Stimulated activated CD8-positive, alpha-beta memory T cell treated with anti-CD3 and anti-CD28 coated beads, Interleukin-12 subunit alpha, Interleukin-12 subunit beta, amount 100 ng/mL, for 24 hours (primary cell): ENCODE measurements around the gene CSDE1.

Experiments
- DNase-seq: peaks from one replicate; pipeline ENCODE4 v3.0.0-alpha.2; 2020; ENCODE audit errors: extremely low read depth

Gene CSDE1

DNA sequence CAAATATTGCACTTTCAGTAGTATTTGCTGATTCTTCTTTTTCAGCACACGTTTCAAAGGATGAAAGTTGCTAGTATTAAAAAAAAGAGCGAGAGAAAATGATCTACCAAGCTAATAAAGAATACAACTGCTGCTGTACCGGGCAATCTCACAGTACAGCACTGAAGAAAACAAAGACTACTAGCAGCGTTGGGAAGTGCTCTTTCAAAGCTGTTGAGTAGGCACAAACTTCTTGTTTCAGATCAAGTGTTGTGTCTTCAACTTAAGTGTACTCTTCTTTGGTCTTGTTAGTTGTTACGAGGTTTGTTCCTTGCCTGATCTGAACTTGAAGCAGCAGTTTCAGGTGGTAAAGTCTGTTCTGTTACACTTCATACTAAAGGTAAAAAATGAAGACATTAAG lies 7.9 kb downstream of the CSDE1 start:
- DNase-seq: no peak

DNA sequence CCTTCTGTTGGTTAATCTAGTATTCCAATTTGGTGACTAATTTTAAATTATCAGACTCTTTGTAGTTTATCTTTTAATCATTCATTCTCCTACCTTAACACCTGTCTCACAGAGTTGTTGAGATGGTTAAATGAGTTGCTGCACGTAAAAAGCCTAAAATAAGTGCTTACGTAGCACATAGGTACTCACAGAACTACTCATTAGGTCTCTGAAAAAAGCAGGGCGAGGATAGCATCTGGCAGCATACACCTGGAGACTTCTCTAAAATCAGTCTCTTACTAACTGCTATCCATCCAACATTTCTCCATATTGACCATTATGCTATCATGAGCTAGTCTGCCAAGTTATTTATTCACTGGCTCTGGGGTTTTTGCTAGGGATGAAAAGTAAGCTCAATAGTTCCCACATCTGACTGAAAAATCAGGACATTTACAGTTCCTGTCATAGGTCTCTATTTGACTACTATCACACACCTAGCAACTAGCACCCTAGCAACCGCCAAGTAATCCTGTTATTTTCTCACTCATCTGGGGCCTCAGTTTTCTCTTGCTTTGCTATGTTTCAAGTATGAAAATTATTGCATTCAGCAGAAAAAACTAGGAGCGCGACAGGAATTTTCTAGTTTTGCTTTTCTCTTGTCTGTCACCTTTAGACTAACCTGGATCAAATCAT lies 11.2 kb downstream of the CSDE1 start:
- DNase-seq: no peak

DNA sequence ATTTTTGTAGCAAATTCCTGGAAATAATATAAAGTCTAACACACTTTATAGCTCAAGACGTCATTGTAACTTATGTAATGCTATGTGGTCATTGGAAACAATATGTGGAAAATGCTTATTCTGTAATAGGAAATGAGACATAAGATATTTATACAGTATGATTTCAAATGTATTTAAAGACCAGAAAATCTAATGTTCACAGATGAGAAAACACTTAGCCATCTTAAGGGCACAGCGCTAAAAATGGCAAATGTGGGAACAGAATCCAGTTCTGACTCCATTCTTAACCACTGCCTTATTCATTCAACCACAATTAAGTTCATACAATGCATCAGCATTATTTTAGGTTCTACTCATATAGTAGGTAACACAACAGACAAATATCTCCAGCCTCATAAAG lies 12.5 kb downstream of the CSDE1 start:
- DNase-seq: no peak

DNA sequence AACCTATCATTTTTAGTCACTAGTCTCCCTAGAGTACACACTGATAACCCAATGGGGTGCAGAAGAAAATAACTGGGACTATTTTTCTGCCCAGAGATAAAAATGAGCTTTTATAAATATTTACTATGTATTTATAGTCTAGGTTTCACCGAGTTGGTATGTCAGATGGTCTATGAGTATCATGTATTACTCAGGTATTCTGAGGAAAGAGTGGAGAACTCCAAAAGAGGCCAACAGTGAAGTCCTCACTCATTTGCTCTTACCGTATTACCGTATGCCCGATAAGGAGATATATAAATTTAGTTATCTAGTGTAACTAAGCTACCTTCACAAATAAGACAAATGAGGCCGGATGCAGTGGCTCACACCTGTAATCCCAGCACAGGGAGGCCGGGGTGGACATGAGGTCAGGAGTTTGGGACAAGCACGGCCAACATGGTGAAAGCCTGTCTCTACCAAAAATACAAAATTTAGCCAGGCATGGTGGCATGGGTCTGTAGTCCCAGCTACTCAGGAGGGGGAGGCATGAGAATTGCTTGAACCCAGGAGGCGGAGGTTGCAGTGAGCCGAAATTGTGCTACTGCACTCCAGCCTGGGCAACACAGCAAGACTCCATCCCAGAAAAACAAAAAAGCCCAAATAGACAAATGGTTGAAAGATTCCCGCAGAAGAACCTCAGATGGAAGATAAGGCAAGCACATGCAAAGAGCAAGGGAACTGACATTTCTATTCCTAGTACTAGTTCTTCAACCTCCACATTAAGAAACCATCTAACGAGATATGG lies 15.6 kb downstream of the CSDE1 start:
- no peak for DNase-seq

GRCh38 chr1:114740331-114740730 lies 17.5 kb downstream of the CSDE1 start:
- DNase-seq: no peak

- no peak for DNase-seq
Measured at GRCh38 chr1:114737314-114737849, 20.4 kb downstream of the CSDE1 start.

GRCh38 chr1:114735479-114735878 lies 22.3 kb downstream of the CSDE1 start:
- no peak for DNase-seq

DNA sequence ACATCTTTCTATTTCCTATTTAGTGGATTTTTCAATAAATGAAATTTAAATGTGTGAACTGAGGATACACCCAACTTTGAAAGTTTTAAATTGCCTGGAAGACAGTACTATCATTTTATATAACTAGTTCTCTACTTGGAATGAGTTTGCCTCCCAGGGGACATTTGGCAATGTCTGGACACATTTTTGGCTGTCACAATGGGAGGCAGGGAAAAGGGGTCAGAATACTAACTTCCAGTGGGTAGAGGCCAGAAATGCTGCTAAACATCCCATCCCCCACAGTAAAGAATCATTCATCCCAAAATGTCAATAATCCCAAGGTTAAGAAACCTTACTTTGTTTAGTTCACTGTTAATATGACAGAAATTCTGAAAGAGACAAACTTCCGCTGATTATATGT lies 28.0 kb downstream of the CSDE1 start:
- DNase-seq: no peak

DNA sequence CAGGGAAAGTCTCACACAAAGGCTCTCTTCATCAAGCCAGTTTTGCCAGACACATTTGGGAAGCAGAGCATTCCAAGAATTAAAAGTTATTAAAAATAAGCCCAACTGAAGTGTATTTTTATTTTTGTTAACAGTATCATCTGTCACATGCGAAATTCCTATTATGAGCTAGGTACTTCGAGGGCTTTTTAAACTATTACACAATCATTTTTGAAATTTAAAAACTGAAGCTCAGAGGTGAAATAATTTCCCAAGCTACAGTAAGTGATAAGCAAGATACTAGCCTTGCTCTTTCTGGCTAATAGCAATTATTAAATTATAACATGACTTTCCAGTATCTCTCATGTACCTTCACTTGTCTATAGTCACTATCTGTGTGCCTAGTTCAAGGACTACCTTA lies 29.2 kb downstream of the CSDE1 start:
- no peak for DNase-seq

- no peak for DNase-seq
Measured at GRCh38 chr1:114725230-114725629, 32.6 kb downstream of the CSDE1 start.

- no peak for DNase-seq
Measured at GRCh38 chr1:114723915-114724314, 33.9 kb downstream of the CSDE1 start.

- no peak for DNase-seq
Measured at GRCh38 chr1:114723457-114723856, 34.3 kb downstream of the CSDE1 start.

DNA sequence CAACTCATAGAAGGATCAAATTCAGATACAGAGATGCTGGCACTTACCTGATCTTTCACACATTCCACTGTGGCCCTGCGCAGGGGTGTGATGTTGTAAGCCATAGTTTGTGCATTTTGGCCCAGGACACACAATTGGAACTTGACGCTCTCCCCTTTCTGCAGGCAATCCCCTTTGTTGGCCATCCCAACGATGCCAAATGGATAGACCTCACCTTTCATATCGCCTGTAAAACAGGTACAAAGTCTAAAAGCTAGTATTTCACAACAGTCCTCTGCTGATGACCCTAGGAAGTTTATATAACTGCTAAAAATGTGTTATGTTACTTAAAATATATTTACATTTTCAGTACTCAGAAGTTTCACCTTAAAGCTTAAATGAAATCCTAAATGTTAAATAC lies 37.3 kb downstream of the CSDE1 start:
- DNase-seq: no peak

- no peak for DNase-seq
Measured at GRCh38 chr1:114719424-114719787, 38.4 kb downstream of the CSDE1 start.

- DNase-seq: no peak
Measured at GRCh38 chr1:114718661-114719423, 38.9 kb downstream of the CSDE1 start.

- DNase-seq: peak; percentile 95
Measured at GRCh38 chr1:114716304-114717170, 41.2 kb downstream of the CSDE1 start, which contains the start of gene NRAS. Gene NRAS, minus strand, starts transcription at chr1:114716771. Its CDS starts 611 bp downstream, at chr1:114716160.

- DNase-seq: no peak
Measured at GRCh38 chr1:114715952-114716303, 41.9 kb downstream of the CSDE1 start.

- no peak for DNase-seq
Measured at GRCh38 chr1:114712977-114713376, 44.8 kb downstream of the CSDE1 start.

- DNase-seq: no peak
Measured at GRCh38 chr1:114710360-114710759, 47.4 kb downstream of the CSDE1 start.

DNA sequence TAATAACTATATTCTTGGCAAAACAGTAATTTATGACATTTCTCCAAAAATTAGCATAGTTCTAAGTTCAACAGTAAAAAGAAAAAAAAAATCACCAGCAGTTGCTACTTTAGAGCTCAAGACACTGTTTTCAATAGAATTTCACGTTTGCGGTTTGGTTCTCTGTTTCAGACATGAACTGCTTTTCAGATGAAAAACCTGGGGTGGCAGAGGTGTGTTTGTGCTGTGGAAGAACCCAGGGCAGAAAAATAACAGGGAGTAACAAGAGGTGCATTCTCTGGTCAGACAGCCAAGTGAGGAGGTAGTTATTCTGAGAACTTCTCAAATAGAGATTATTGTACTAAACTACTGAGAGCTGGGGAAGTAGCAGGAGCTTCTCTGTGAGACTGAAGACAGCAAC lies 50.2 kb downstream of the CSDE1 start:
- no peak for DNase-seq

- DNase-seq: no peak
Measured at GRCh38 chr1:114703242-114703641, 54.5 kb downstream of the CSDE1 start.

DNA sequence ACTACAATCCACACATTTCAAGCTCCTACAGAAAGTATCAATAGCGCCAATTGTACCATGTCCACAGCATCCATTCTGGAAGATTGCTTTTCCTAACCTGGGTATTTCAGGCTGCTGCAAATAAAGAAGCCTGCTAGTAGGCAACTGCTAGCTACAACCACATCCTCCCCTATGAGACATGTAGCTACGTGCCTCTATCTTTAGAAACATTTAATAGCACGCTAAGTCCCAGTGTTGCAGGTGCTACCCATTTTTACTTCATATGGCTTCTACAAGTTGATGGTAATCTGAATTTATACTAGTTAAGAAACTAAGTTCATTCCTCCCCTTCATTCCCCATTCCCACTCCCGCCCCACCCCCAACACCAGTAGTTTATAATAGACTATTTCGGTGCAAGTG lies 55.0 kb downstream of the CSDE1 start:
- no peak for DNase-seq
